ENCODE results near the gene RBM24. TPM values are rescaled to one million over a fixed set of nuclear protein-coding genes. Genes with fewer than 3 reads are reported as not detected.

The RBM24 gene
- 1.2 and 2.4 TPM in 2 replicates for total RNA-seq

DNA sequence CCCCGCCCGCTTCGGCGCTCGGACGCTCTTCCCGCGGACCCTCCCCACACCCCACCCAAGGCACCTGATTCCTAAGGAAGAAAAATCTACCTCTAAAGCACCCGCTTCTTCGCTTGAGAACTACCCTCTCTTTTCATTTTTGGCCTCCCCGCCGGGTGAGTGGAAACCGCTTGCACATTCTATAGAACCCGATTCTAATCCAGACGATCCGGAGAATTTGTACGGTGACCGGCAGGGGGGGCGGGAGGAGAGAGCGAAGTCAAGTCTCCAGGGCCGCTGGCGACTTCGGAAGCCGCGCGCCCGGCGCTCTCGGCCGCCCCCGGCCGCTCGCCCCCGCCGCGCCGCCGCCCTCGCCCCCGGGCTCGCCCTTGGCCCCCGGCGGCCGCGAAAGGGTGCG is at the start of gene RBM24:
Gene RBM24 (plus strand): TSS at position 262 of the 397 bp plus-strand sequence. CDS start 221 bp downstream, outside the sequence.

Other genes with a start within 250 kb of the RBM24 start
- not detected in 2 replicates for gene STMND1, start 179.3 kb upstream of the RBM24 start, total RNA-seq
- gene CAP2, start 112.2 kb downstream of the RBM24 start, total RNA-seq = 2.6 and 4.2 TPM in 2 replicates

Data from bladder microvascular endothelial cell (primary cell).